Measurements from ENCODE around the gene HNRNPC. TPM values are rescaled to one million over a fixed set of nuclear protein-coding genes. Genes with fewer than 3 reads are reported as not detected.

HNRNPC gene
- total RNA-seq, 2 donors from 2014 or later = 751 to 1,003 TPM

- no peaks in the 10 kb centered on the region for H3K9me3 Mint-ChIP-seq
- H3K27ac ChIP-seq (ENCODE audit: low read depth, low read length) = no peak overlapping the region
- H3K27ac Mint-ChIP-seq = peak overlapping the region; percentile 10
- H3K36me3 ChIP-seq (ENCODE audit: control insufficient read depth, insufficient read depth, low read length) = peaks cover 97% of the 10 kb centered on the region
- H3K27me3 ChIP-seq (ENCODE audit: control insufficient read depth, insufficient read depth, low read length, poor library complexity, severe bottlenecking) = no peaks in the 10 kb centered on the region
- no peak overlapping the region for H3K4me3 ChIP-seq (ENCODE audit: low read length)
- H3K9me3 ChIP-seq (ENCODE audit: control insufficient read depth, low read length) = no peaks in the 10 kb centered on the region
- H3K9ac ChIP-seq (ENCODE audit: extremely low read depth, low read length, poor library complexity, severe bottlenecking) = no peak overlapping the region
- DNase-seq = no peak
- peaks cover 80% of the 10 kb centered on the region for H3K36me3 Mint-ChIP-seq (ENCODE audit: low read depth)
- peaks cover 20% of the 10 kb centered on the region for H3K4me1 Mint-ChIP-seq
- H3K27me3 Mint-ChIP-seq (ENCODE audit: insufficient read depth) = no peaks in the 10 kb centered on the region
- H3K4me1 ChIP-seq (ENCODE audit: control insufficient read depth, insufficient read depth, low read length) = no peaks in the 10 kb centered on the region
- no peak for TF ChIP-seq CTCF (conservative IDR thresholded peaks at IDR 0.05)
- H3K4me3 Mint-ChIP-seq = no peak overlapping the region
- WGBS, 2 experiments (ENCODE audit: insufficient coverage in 1 of 2, insufficient read length in 1 of 2) = 96 to 97% methylated on average over 6 to 7 of the region's 7 CpGs
Measured at GRCh38 chr14:21244544-21244943, 24.7 kb downstream of the HNRNPC start.

GRCh38 chr14:21241218-21241819, 27.9 kb downstream of the HNRNPC start:
- Mint-ChIP-seq H3K4me3 (no peak overlapping the region), H3K36me3 (ENCODE audit: low read depth) (peaks cover 71% of the 10 kb centered on the region), H3K27ac (peak overlapping the region; percentile 50), H3K9me3 (no peaks in the 10 kb centered on the region), H3K4me1 (peaks cover 21% of the 10 kb centered on the region), H3K27me3 (ENCODE audit: insufficient read depth) (no peaks in the 10 kb centered on the region)
- no peak for DNase-seq
- Histone ChIP-seq H3K4me1 (ENCODE audit: control insufficient read depth, insufficient read depth, low read length) (no peaks in the 10 kb centered on the region), H3K9me3 (ENCODE audit: control insufficient read depth, low read length) (no peaks in the 10 kb centered on the region), H3K36me3 (ENCODE audit: control insufficient read depth, insufficient read depth, low read length) (peaks cover 97% of the 10 kb centered on the region), H3K27ac (ENCODE audit: low read depth, low read length) (no peak overlapping the region), H3K9ac (ENCODE audit: extremely low read depth, low read length, poor library complexity, severe bottlenecking) (no peak overlapping the region), H3K4me3 (ENCODE audit: low read length) (no peak overlapping the region), H3K27me3 (ENCODE audit: control insufficient read depth, insufficient read depth, low read length, poor library complexity, severe bottlenecking) (no peaks in the 10 kb centered on the region)
- peak; percentile 69 for TF ChIP-seq CTCF (conservative IDR thresholded peaks at IDR 0.05)
- 93 to 95% methylated on average over 1 of the region's 1 CpG for WGBS, 2 experiments (ENCODE audit: insufficient coverage in 1 of 2, insufficient read length in 1 of 2)

- Histone ChIP-seq H3K27me3 (ENCODE audit: control insufficient read depth, insufficient read depth, low read length, poor library complexity, severe bottlenecking) (no peaks in the 10 kb centered on the region), H3K4me1 (ENCODE audit: control insufficient read depth, insufficient read depth, low read length) (peaks cover 2% of the 10 kb centered on the region), H3K36me3 (ENCODE audit: control insufficient read depth, insufficient read depth, low read length) (peaks cover 97% of the 10 kb centered on the region), H3K27ac (ENCODE audit: low read depth, low read length) (no peak overlapping the region), H3K9ac (ENCODE audit: extremely low read depth, low read length, poor library complexity, severe bottlenecking) (no peak overlapping the region), H3K9me3 (ENCODE audit: control insufficient read depth, low read length) (no peaks in the 10 kb centered on the region), H3K4me3 (ENCODE audit: low read length) (no peak overlapping the region)
- Mint-ChIP-seq H3K4me1 (peaks cover 21% of the 10 kb centered on the region), H3K27me3 (ENCODE audit: insufficient read depth) (no peaks in the 10 kb centered on the region), H3K27ac (peak overlapping the region; percentile 30), H3K4me3 (no peak overlapping the region), H3K9me3 (no peaks in the 10 kb centered on the region), H3K36me3 (ENCODE audit: low read depth) (peaks cover 65% of the 10 kb centered on the region)
- DNase-seq = no peak
- TF ChIP-seq CTCF (conservative IDR thresholded peaks at IDR 0.05) = no peak
- 100% methylated on average over 1 to 2 of the region's 2 CpGs for WGBS, 2 experiments (ENCODE audit: insufficient coverage in 1 of 2, insufficient read length in 1 of 2)
Measured at GRCh38 chr14:21240417-21240816, 28.8 kb downstream of the HNRNPC start.
